Measurements from ENCODE around the gene DHX8.

DHX8 gene

GRCh38 chr17:43574348-43574747, 90.6 kb downstream of the DHX8 start:
- CTCF ChIA-PET = interaction anchor here (0.6 to 4.5 kb wide), 4 partner anchors 24 to 192 kb away, joined by 3 to 14 read pairs (median 4); no protein-coding TSS in a partner anchor
- peaks cover 15% of the 10 kb centered on the region for H3K4me1 Mint-ChIP-seq

DNA sequence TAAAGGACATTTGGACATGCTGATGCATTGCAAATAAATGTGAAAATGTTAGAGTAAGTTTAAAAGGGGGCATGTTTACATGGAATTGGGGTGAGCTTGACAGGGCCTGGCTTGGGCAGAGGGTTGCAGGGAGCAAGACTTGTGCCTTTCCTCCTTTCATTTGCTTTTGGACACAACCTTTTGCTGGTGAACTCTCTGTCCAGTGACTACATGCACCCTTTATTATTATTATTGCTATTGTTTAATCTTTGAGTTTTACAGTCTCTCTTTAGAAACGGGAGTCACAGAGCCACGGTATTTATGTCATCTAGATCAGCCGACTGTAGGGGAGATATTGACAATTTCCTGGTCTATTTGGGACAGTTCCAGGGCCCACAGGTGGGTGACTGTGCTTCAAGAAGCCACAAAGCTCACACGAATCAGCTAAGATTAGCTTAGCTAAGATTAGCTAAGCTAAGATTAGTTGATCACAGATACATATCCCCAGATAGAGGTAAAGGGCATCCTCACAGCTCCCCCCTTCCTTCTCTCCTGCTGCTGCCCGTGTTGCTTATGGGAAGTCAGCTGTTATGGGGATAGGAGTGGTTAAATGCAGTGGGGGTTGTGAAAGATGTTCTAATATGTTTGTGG, 91.2 kb downstream of the DHX8 start:
- H3K27me3 Mint-ChIP-seq = peaks cover 4% of the 10 kb centered on the region
- DNase-seq = no peak
- H3K36me3 Mint-ChIP-seq = no peaks in the 10 kb centered on the region
- no peak overlapping the region for H3K4me3 Mint-ChIP-seq
- peaks cover 20% of the 10 kb centered on the region for H3K4me1 Mint-ChIP-seq
- no peak overlapping the region for H3K27ac Mint-ChIP-seq
- H3K9me3 Mint-ChIP-seq = no peaks in the 10 kb centered on the region
- CTCF ChIA-PET = interaction anchor here (0.6 to 4.9 kb wide), 5 partner anchors 19 to 215 kb away, joined by 4 to 51 read pairs (median 5); partner anchors contain the start of gene SOST

More at GRCh38 chr17:43574348-43574747, 90.6 kb downstream of the DHX8 start:
- no peaks in the 10 kb centered on the region for H3K36me3 Mint-ChIP-seq
- H3K27me3 Mint-ChIP-seq = peaks cover 9% of the 10 kb centered on the region
- H3K4me3 Mint-ChIP-seq = no peak overlapping the region
- no peak for DNase-seq
- H3K9me3 Mint-ChIP-seq = no peaks in the 10 kb centered on the region
- no peak overlapping the region for H3K27ac Mint-ChIP-seq

Measured in activated naive CD4-positive, alpha-beta T cell treated with anti-CD3 and anti-CD28 coated beads, Interleukin-2, amount 10 ng/mL, durations not matched to agents 7 days and 5 days (primary cell).